Tibial nerve (tissue), 4 donors: ENCODE measurements around the gene MDN1.

Experiments used
- EP300 ChIP-seq, 2 donors: sonication (generic); formaldehyde crosslinking; IDR thresholded peaks; one replicate each; pipeline ENCODE4 v1.6.1; 2017; ENCODE audit warnings: antibody characterized with exemption in 2 of 2, mild to moderate bottlenecking in 1 of 2
- POLR2A ChIP-seq, 2 donors: fragments of 450-650 bp; IDR thresholded peaks; one replicate each; pipeline ENCODE4 v1.6.1; 2017; ENCODE audit warnings: antibody characterized with exemption in 2 of 2, mild to moderate bottlenecking in 2 of 2, moderate library complexity in 2 of 2
- TF ChIP-seq, protein P1 (sequence below), 5 experiments: fragments of 200-600 bp in 3 of 5; fragments of 450-650 bp in 2 of 5; sonication (generic) in 3 of 5; IDR thresholded peaks; one replicate each; pipeline ENCODE4 v1.5.1; 2016 to 2019; ENCODE audit warnings: antibody characterized with exemption in 5 of 5, mild to moderate bottlenecking in 3 of 5, moderate library complexity in 2 of 5

DNA sequence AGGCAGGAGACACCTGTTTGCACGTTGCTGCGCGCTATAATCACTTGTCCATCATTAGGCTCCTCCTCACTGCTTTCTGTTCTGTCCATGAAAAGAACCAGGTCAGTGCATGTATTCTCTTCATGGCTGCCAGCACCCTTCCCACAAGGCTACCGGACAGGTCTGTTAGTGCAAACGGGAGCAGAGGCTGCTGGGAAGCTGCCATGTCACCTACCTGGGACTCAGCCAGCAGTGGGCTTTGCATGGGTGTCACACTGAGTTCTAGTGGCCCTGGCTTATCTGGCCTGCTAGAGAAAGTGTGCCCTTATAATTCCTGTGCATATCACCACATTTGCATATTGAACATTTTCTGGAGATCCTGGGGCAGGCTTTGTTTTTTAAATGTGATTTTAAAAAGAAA lies 205.8 kb downstream of the MDN1 start:
- TF ChIP-seq, protein P1, sequence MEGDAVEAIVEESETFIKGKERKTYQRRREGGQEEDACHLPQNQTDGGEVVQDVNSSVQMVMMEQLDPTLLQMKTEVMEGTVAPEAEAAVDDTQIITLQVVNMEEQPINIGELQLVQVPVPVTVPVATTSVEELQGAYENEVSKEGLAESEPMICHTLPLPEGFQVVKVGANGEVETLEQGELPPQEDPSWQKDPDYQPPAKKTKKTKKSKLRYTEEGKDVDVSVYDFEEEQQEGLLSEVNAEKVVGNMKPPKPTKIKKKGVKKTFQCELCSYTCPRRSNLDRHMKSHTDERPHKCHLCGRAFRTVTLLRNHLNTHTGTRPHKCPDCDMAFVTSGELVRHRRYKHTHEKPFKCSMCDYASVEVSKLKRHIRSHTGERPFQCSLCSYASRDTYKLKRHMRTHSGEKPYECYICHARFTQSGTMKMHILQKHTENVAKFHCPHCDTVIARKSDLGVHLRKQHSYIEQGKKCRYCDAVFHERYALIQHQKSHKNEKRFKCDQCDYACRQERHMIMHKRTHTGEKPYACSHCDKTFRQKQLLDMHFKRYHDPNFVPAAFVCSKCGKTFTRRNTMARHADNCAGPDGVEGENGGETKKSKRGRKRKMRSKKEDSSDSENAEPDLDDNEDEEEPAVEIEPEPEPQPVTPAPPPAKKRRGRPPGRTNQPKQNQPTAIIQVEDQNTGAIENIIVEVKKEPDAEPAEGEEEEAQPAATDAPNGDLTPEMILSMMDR (IDR thresholded peaks at IDR 0.05), result no peak
- no peak for TF ChIP-seq EP300 (IDR thresholded peaks at IDR 0.05)
- TF ChIP-seq POLR2A (IDR thresholded peaks at IDR 0.05), result no peak
